Thymus (tissue), 11 donors: ENCODE measurements around the gene LRRC8D. TPM values are rescaled to one million over a fixed set of nuclear protein-coding genes. Genes with fewer than 3 reads are reported as not detected.

Experiments used
- DNase-seq, 9 donors: peaks; one replicate each; pipeline ENCODE4 v3.0.0-alpha.2; 2013; ENCODE audit warnings: low spot score in 9 of 9, low read depth in 6 of 9, missing footprints in 1 of 9
- H3K27ac ChIP-seq, 2 donors: one replicate each; pipeline ENCODE4 v1.5.1; 2013; ENCODE audit warnings: control low read depth in 1 of 2, low read depth in 1 of 2, low read length in 1 of 2, mild to moderate bottlenecking in 1 of 2, moderate library complexity in 1 of 2
- H3K27me3 ChIP-seq, 2 donors: one replicate each; pipeline ENCODE4 v1.5.1; 2013; ENCODE audit warnings: low read length in 1 of 2; ENCODE audit not compliant: control insufficient read depth in 2 of 2, insufficient read depth in 1 of 2
- H3K36me3 ChIP-seq, 2 donors: one replicate each; pipeline ENCODE4 v1.5.1; 2013; ENCODE audit warnings: low read length in 1 of 2, mild to moderate bottlenecking in 1 of 2, moderate library complexity in 1 of 2; ENCODE audit not compliant: control insufficient read depth in 2 of 2, insufficient read depth in 2 of 2
- H3K4me1 ChIP-seq, 2 donors: one replicate each; pipeline ENCODE4 v1.5.1; 2013; ENCODE audit warnings: low read length in 2 of 2; ENCODE audit not compliant: control insufficient read depth in 2 of 2, insufficient read depth in 2 of 2
- H3K4me3 ChIP-seq, 2 donors: one replicate each; pipeline ENCODE4 v1.5.1; 2013; ENCODE audit warnings: low read length in 2 of 2, control low read depth in 1 of 2, mild to moderate bottlenecking in 1 of 2
- H3K9me3 ChIP-seq, 2 donors: one replicate each; pipeline ENCODE4 v1.5.1; 2013; ENCODE audit warnings: low read length in 1 of 2, mild to moderate bottlenecking in 1 of 2; ENCODE audit not compliant: control insufficient read depth in 2 of 2, insufficient read depth in 1 of 2
- WGBS: extraction: QIAGEN DNeasy Blood & Tissue Kit; methylation state at CpG from one replicate; pipeline ENCODE4 v1.1.7; 2013; 5-methylcytosine and 5-hydroxymethylcytosine counted together
- polyA plus RNA-seq: library from polyadenylated mRNA; stranded (reverse); fragments of 200-250 nt; gene quantifications from one replicate; pipeline ENCODE4 v1.2.3, GENCODE V29; 2013
- total RNA-seq: library from RNA; stranded (reverse); fragments of 120-200 nt; gene quantifications from one replicate; pipeline ENCODE4 v1.2.4, GENCODE V29; 2013
- donor health status: healthy.

LRRC8D gene
- total and polyA plus RNA-seq, 2 donors: 23.6 to 23.8 TPM

DNA sequence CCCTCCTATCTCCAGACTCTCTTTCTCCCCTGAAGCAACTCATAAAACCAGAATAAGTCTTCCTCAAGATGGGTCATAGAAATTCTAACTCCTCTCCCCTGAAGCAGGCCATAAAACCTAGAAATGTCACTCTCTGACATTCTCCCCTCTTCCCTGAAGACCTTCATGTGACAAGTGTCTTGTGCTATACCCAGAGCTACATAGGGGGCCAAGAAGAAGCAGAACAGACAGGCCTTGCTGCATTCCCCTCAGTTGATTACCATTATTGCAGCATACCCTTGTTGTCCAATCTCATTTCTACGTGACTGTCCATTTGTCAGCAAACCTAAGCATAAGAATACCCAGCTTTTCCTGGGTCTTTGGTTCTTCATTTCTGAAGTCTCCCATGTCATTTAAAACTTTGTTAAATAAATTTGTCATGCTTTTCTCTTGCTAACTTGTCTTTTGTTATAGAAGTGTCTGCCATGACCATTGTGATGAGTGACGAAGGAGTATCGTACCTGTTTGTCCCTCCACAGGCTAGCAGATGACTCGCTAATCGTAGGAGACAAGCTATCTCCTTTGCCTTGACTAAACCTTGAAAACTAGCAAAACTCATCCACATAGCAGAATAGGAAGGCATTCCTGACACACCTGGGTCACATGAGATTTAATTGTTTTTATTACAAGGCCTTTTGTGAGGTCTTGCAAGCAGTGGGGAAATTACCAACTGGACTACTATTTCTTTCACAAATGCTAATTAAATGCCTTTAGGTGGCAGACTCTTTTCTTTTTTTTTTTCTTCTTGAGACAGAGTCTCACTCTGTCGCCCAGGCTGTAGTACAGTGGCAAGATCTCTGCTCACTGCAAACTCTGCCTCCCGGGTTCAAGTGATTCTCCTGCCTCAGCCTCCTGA is 134.7 kb downstream of the LRRC8D start:
- H3K27me3 ChIP-seq: no peaks in the 10 kb centered on the region
- peaks cover 2 to 8% of the 10 kb centered on the region in 2 donors for H3K9me3 ChIP-seq
- WGBS: 96% methylated on average over 7 of the region's 7 CpGs
- DNase-seq: no peak
- H3K4me1 ChIP-seq: peaks cover 33 to 51% of the 10 kb centered on the region in 2 donors
- H3K4me3 ChIP-seq: no peak overlapping the region
- no peaks in the 10 kb centered on the region for H3K36me3 ChIP-seq
- no peak overlapping the region for H3K27ac ChIP-seq

DNA sequence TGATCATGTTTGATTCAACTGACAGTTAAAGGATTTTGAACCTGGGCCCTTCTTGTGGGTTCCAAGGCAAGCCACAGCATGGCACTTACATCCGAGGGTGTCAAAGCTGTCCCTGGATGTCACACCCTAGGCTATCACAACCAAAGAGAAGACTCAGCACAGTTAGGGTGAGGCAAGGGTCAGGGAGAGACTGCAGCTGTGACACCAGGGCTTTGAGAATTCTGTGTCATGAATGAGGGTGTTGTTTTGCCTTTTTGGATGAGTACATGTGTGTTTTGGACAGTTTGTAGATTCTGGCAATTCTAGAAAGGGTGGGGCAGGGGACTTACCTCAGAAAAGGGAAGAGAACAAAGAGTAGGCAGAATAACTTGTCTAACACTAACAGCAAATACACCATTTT is 136.3 kb downstream of the LRRC8D start:
- 2% methylated on average over 1 of the region's 1 CpG for WGBS
- H3K4me1 ChIP-seq: peaks cover 33 to 54% of the 10 kb centered on the region in 2 donors
- DNase-seq: peak; percentile 41 to 90 (median 65)
- H3K4me3 ChIP-seq: peak overlapping the region in 1 of 2 donors; percentile 0
- peaks cover 2 to 8% of the 10 kb centered on the region in 2 donors for H3K9me3 ChIP-seq
- no peaks in the 10 kb centered on the region for H3K36me3 ChIP-seq
- peak overlapping the region; percentile 8 to 82 for H3K27ac ChIP-seq
- no peaks in the 10 kb centered on the region for H3K27me3 ChIP-seq

DNA sequence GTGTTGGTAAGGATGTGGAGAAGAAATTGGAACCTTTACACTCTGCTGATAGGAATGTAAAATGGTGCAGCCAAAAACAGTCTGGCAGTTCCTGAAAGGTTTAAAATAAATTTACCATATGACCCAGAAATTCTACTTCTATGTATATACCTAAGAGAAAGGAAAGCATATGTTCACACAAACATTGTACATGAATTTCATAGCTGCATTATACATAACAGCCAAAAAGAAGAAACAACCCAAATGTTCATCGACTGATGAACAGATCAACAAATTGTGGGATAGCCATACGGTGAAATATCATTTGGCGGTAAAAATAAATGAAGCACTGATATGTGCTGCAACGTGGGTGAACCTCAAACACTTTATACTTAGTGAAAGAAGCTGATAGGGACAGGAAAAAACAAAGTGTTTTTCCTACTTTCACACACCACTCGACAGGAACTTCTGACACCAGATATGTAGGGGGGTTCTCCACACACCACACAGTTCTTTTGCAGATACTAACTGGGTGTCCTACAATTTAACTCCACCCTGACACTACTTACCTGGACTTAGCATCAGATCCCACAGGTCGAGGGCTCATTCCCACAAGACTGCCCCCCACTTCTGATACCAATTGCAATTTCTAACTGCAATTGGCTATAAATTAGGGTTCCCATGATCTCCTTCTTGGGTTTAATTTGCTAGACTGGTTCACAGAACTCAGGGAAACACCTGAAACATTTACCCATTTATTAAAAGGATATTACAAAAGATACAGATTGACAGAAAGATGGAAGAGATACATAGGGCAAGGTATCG is 138.2 kb downstream of the LRRC8D start:
- H3K27me3 ChIP-seq: no peaks in the 10 kb centered on the region
- 88% methylated on average over 7 of the region's 7 CpGs for WGBS

DNA sequence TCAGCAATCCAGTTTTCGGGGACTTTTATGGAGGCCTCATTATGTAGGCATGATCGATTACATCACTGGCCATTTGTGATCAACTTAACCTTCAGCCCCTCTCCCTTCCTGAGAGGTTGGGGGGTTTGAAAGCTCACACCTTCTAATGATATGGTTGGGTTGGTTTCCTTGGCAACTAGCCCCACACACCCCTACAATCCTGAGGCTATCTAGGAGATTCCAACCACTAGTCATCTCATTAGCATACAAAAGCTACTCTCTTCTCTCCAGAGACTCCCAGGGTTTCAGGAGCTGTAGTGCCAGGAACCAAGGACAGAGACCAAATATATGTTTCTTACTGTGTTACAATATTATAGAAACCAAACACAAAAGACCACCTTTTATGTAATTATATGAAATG is 138.9 kb downstream of the LRRC8D start:
- WGBS: 96% methylated on average over 2 of the region's 2 CpGs
- peaks cover 21 to 40% of the 10 kb centered on the region in 2 donors for H3K4me1 ChIP-seq
- no peak overlapping the region for H3K27ac ChIP-seq
- no peaks in the 10 kb centered on the region for H3K27me3 ChIP-seq
- no peaks in the 10 kb centered on the region for H3K36me3 ChIP-seq
- H3K4me3 ChIP-seq: no peak overlapping the region
- DNase-seq: no peak
- H3K9me3 ChIP-seq: peaks cover 2 to 8% of the 10 kb centered on the region in 2 donors

More for the DNA sequence above, 138.2 kb downstream of the LRRC8D start:
- Histone ChIP-seq H3K9me3 (peaks cover 2 to 8% of the 10 kb centered on the region in 2 donors), H3K4me3 (no peak overlapping the region), H3K27ac (no peak overlapping the region), H3K36me3 (no peaks in the 10 kb centered on the region), H3K4me1 (peaks cover 28 to 47% of the 10 kb centered on the region in 2 donors)
- DNase-seq: no peak

DNA sequence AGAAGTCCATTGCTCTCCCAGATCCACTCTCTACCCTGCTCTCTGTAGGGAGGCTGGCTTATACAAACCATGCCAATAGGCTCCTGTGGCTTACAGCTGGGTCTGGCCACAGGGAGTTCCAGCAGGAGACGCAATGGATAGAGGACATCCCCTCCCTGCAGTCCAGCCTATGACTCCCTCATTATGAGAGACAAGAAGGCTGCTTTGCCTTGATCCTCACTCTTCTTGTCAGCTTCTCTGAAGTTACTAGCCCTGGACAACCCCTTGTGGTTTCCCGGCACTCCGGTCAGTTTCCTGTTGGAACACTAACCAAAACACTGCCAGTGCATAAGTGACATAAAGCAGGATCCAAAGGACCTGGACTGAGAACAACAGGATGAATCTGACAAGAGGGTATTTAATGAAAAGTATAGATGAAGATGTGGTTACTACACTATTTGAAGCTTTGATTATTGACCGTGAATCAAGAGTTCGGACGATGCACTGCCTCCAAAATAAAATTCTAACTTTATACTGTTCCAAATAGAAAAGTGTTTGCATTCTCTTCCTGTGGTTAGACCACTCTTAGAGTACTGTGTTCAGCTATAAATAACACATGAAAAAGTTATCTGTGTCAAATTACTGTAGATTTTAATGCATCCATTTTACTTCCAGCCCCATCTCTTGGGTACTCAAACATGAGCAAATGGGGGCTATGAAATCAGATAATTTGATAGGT is 141.4 kb downstream of the LRRC8D start:
- Histone ChIP-seq H3K27ac (no peak overlapping the region), H3K27me3 (no peaks in the 10 kb centered on the region), H3K4me1 (peaks cover 6 to 16% of the 10 kb centered on the region in 2 donors), H3K9me3 (peaks cover 2 to 8% of the 10 kb centered on the region in 2 donors), H3K4me3 (no peak overlapping the region), H3K36me3 (no peaks in the 10 kb centered on the region)
- 31% methylated on average over 6 of the region's 6 CpGs for WGBS
- DNase-seq: no peak

DNA sequence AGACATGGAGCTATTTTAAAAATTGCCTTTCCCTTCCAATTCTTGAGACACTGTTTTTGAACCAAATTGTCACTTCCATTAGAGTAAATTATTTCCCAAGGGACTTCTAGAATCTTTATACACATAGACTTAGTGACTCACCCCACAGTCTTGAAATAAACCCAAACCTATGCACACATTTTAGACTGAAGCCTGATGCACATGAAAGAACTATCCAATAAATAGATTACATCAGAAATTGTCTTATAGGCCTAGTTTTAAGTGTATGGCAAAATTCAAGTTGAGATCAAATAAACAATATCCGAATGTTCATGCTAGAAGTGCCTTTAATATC is 141.9 kb downstream of the LRRC8D start:
- Histone ChIP-seq H3K36me3 (no peaks in the 10 kb centered on the region), H3K4me1 (peaks cover 3 to 12% of the 10 kb centered on the region in 2 donors), H3K4me3 (no peak overlapping the region), H3K9me3 (peaks cover 2 to 8% of the 10 kb centered on the region in 2 donors), H3K27ac (no peak overlapping the region), H3K27me3 (no peaks in the 10 kb centered on the region)
- 97% methylated on average over 1 of the region's 1 CpG for WGBS
- no peak for DNase-seq

DNA sequence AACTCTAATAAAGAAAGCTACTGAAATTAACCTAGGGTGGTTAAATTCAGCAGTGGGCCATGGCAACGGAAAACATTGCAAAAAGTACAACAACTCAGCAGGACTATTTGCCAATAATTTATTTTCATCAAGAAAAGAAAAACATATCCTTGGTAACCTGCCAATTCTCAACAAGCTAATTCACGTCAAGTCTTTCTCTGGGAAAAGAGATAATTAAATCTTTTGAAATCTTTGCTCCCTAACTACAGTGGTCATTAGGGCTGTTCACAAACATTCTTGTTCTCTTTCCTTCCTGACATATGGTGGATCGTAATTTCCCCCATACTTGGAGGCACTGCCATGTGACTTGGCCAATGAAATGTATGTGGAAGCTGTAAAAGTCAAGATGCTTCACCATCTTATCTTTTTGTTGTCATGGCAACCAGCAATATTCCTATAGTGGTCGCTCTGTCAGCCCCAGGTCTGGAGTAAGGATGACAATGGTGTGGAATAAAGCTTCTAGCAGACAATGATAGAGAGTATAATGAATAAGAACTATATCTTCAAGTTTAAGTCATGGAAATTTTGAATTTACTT is 144.4 kb downstream of the LRRC8D start:
- H3K27ac ChIP-seq: no peak overlapping the region
- H3K4me1 ChIP-seq: peaks cover 0 to 5% of the 10 kb centered on the region in 2 donors
- H3K27me3 ChIP-seq: no peaks in the 10 kb centered on the region
- H3K4me3 ChIP-seq: no peak overlapping the region
- 93% methylated on average over 4 of the region's 4 CpGs for WGBS
- H3K36me3 ChIP-seq: no peaks in the 10 kb centered on the region
- no peaks in the 10 kb centered on the region for H3K9me3 ChIP-seq
- DNase-seq: no peak

DNA sequence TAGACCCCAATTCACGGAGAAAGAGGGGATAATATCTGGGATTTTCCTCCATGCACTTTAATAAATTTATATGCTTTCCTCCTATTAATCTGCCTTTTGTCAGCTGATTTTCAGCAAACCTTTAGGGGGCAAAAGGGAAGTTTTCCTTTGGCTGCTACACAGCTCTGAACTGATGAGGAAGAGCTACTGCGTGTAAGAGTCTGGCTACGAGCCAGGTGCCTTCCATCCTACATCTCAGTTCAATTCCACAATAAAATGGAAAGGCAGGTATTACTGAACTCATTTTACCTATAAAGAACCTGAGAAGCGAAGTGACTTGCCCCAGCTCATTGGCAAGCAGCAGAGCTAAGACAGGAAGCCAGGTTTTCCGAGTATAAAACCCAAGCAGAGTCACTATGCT is 145.8 kb downstream of the LRRC8D start:
- WGBS: 29% methylated on average over 5 of the region's 5 CpGs

More for the DNA sequence above, 145.8 kb downstream of the LRRC8D start:
- no peaks in the 10 kb centered on the region for H3K9me3 ChIP-seq
- H3K4me1 ChIP-seq: peaks cover 0 to 5% of the 10 kb centered on the region in 2 donors
- DNase-seq: no peak
- H3K4me3 ChIP-seq: no peak overlapping the region
- no peaks in the 10 kb centered on the region for H3K36me3 ChIP-seq
- H3K27ac ChIP-seq: no peak overlapping the region
- H3K27me3 ChIP-seq: no peaks in the 10 kb centered on the region
